ENCODE measurements around the gene SPATA20.

DNA sequence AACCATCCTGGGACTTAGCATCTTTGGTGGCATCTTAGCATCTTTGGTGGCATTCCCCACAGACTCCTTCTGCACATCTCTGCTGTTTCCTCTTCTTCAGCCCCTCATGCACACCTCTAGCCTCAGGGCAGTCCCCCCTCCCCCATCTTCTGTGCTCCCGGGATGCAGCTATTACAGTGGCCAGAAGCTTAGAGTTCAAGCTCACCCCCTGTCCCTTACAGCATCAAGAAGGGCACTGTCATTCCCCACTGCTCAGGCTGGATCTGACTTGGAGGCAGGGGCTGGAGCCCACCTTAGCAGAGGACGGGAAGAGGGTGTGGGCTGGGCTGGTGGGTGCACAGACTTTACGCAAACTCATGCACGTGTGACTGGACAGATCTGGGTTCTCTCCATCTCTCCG, 13.8 kb upstream of the SPATA20 start:
- TF ChIP-seq, protein P1, sequence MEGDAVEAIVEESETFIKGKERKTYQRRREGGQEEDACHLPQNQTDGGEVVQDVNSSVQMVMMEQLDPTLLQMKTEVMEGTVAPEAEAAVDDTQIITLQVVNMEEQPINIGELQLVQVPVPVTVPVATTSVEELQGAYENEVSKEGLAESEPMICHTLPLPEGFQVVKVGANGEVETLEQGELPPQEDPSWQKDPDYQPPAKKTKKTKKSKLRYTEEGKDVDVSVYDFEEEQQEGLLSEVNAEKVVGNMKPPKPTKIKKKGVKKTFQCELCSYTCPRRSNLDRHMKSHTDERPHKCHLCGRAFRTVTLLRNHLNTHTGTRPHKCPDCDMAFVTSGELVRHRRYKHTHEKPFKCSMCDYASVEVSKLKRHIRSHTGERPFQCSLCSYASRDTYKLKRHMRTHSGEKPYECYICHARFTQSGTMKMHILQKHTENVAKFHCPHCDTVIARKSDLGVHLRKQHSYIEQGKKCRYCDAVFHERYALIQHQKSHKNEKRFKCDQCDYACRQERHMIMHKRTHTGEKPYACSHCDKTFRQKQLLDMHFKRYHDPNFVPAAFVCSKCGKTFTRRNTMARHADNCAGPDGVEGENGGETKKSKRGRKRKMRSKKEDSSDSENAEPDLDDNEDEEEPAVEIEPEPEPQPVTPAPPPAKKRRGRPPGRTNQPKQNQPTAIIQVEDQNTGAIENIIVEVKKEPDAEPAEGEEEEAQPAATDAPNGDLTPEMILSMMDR (conservative IDR thresholded peaks at IDR 0.05; ENCODE audit: low read length), result no peak
- TF ChIP-seq EZH2phosphoT487 (IDR thresholded peaks at IDR 0.05; ENCODE audit: borderline replicate concordance, low read depth, low read length), result no peak

Measured in OCI-LY7 (cell line).